Measurements from ENCODE around the gene RAD51D.
A peak's percentile ranks its signal among the peaks of the same experiment; 100 is the strongest.
"Not testable (repeated sequence)": the region's sequence is repeated elsewhere in the genome, so short reads cannot be mapped to it uniquely, and the experiment has no call there.

Gene RAD51D

DNA sequence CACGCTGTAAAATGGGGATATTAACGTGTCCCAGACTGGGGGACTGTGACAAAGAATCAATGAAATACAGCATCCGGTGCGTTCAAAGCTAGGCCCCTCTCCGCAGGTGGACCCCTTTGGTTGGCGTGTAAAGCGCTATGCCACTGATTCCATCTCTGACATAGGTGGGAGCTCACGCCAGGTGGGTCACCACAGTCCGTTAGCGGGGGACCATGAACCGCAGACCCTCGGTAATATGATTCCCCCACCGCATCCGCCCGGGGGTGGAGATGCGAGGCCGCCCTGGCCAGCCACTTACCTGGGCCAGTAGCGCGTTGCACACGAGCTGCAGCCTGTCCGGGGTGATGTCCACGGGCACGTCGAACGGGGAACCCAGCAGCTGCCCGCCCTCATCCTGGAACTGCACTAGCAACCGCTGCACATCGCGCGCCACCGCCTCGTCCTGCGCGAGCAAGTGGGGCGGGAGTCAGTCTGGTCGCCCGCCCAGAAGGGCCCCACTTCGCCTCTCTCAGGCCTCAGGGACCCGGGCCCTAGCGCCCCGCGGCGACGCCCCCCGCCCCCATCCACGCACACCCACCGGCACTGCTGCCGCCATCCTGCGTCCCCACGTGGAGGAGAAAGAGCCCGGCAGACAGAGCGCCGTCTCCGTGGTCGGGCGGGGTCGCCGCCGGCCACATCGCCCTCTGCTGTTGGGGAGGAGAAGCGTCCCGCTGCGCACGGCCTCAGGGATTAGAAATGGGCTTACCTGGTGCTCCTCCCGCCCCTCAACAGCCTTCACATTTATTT is 22.2 kb upstream of the RAD51D start, which contains the start of gene NLE1:
TSS of gene NLE1 (minus strand) at position 623 of the 786 bp plus-strand sequence. CDS start at position 595, 28 bp downstream.
- peak; percentile 54 for DNase-seq

DNA sequence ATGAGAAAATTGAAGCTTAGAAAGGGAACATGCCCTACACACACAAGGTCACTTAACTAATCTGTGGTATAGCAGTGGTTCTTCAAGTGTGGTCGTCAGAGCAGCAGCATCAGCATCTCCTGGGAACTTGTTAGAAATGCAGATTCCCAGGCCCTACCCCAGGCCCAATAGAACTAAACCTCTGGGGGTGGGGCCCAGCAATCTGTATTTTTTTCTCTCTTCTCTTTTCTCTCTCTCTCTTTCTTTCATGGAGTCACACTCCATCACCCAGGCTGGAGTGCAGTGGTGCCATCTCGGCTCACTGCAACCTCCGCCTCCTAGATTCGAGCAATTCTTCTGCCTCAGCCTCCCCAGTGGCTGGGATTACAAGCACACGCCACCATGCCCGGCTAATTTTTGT is 18.6 kb upstream of the RAD51D start:
- DNase-seq: no peak

- no peak for DNase-seq
These were observed 15.7 kb upstream of the RAD51D start for GRCh38 chr17:35135322-35135721.

DNA sequence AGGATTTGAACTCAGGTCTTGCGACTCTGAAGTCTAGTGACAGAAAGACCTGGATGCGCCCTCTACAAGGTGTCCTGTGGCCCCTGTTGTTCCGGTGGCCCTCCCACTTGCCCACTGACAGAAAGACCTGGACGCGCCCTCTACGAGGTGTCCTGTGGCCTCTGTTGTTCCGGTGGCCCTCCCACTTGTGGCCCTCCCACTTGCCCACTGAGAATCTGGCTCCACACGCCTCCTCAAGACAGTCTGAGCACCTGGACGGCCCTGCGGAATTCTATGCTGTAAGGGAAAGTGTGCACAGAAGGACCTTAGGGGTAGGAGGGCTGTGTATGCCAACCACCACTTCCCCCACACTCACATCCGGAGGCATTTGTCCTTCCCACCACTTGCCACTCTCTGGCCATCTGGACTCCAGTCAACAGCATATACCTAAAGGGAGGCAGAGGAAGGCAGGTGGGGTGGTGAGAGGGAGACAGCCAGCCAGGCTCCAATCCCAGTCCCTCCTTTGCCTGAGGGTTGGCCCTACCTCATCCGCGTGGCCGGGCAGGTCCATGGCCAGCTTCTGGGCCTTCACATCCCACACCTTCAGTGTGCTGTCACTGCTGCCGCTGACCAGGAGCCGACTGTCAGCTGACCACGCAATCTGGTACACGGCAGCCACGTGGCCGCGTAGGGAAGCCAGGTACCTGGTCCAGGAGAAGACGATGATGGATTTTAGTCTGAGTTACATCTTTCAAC is 13.3 kb upstream of the RAD51D start:
- no peak for DNase-seq

- no peak for DNase-seq
These were observed 12.4 kb upstream of the RAD51D start for GRCh38 chr17:35132099-35132498.

DNA sequence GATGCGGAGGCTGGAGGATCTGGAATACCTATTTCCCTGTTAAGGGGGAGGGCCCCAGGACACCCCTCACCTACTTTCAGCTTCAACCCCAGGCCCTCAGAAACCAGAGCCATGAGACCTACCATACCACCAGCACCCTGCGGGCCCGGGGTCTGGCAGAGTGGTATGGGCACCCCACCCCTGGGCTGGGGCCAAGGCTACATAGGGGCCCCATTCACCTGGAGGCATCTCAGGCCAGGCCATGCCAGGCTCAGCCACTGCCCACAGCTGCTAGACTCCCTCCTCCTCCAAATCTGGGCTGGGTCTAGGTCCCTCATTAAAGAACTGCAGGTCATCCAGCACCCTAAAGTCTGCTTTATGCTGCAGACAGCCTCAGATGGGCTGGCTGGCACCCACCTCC is 10.7 kb upstream of the RAD51D start:
- no peak for DNase-seq

- DNase-seq: no peak
These were observed 10.3 kb upstream of the RAD51D start for GRCh38 chr17:35129973-35130351.

DNA sequence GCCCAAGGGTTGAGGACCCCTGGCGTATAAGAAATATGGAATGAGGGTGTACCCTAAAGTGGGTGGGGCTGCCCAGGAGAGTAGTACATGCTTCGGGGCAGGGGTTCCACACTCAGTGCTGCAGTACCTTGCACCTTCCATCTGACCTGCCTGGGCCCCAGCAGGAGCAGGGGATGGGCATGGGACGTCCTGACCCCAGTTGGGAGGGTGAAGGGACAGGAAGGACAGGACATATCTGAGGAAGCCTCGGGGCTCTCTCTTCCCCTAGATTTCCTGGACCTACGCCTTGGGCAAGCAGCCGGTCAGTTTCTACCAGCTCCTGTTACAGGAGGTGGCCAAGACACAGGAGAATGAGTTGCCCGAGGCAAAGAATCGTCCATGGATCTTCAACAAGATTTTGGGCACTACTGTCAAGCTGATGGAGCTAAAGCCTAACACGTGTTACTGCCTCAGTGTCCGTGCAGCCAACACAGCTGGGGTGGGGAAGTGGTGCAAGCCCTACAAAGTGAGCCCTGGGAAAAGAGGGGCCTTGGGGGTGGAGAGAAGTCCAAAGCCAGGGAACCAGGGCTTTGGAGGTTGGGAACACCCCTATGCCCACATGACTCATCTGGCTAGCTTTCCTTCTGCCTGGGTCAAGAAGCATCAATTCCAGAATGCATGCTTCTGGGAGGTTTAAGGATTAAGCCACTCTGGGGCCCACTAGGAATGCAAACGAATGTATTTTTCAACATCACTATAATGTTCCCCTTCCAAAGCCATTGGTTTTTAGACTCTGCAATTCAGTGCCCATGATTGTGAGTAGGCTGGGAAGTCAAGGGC is 9.7 kb upstream of the RAD51D start:
- no peak for DNase-seq

DNA sequence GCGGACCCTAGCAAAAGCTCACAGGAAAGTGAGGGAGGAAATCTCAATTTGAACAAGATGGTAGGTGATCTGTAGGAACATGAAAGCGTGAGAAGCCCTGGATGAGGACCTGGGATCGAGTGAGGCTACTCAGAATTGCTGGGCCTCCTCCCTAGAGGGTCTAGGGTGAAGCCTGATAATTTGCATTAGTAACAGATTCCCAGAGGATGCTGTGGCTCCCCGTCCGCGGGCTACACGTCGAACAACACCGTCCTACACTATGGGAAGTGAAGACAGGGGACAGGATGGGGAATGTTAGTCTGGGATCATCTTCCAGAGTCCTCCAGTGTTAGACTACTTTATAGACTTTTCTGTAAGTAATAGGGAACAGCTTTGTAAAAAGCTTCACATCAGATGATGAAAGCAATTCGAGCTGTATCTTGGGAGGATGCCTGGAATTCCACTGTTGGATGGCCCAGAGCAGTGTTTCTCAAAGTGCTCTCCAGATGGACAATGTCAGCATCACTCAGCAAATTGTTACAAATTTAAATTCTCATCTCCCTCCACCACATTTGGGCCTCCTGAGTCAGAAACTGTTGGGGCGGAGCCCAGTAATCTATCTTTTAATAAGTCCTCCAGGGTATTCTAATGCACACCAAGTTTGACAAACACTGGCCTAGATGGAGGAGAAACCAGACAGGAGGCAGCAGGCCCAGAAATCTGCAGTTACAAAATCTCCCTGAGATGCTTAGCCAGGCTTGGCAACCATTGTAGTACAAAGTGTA is 8.3 kb upstream of the RAD51D start:
- DNase-seq: peak; percentile 24

DNA sequence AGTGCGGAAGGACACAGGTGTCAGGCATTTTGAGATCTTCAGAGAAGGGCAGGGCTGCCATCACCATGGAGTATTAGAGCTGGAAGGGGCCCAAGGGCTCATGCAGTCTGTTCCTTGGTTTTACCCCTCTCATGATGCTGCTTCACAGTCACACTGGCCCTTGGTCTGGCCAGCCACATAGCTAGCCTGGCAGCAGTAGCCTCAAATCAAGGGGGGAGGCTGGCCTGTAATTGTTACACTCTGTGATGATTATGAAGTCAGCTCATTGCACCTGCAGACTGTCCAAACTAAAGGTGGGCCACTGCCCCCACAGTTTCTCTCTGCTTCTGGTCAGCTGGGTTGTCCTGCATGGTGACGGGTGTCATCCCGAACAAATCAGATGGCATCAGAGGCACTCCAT is 1.7 kb upstream of the RAD51D start, which contains the start of gene FNDC8:
TSS of gene FNDC8 (plus strand) at position 301 of the 400 bp plus-strand sequence. CDS start at position 380, 79 bp downstream.
- DNase-seq: no peak

- no peak for DNase-seq
These were observed 1.7 kb downstream of the RAD51D start for GRCh38 chr17:35117984-35118383.

DNA sequence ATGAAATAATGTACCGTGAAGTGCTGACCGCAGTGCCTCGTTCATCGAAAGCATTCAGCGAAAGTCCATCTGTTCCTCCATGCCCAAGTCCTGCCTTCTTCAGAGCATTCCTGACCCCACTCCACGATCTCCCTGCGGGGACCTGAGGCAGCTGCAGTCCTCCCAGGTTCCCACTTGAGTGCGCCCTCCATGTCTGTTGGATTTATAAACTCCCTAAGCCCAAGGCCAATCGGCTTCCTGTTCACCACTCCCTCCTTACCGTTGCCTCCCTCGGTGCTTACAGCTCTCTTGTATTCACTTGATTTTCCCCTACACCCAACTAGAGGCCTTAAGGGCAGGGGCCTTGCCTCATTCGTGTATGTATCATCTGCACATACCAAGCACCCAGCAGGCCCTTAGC is 2.8 kb downstream of the RAD51D start:
- DNase-seq: no peak

DNA sequence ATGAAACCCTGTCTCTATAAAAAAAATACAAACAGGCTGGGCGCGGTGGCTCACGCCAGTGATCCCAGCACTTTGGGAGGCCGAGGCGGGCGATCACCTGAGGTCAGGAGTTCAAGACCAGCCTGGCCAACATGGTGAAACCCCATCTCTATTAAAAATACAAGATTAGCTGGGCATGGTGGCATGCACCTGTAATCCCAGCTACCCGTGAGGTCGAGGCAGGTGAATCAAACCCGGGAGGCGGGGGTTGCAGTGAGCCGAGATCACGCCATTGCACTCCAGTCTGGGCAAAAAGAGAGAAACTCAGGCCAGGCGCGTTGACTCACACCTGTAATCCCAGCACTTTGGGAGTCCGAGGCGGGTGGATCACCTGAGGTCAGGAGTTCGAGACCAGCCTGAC is 8.9 kb downstream of the RAD51D start:
- not testable (repeated sequence) for DNase-seq

DNA sequence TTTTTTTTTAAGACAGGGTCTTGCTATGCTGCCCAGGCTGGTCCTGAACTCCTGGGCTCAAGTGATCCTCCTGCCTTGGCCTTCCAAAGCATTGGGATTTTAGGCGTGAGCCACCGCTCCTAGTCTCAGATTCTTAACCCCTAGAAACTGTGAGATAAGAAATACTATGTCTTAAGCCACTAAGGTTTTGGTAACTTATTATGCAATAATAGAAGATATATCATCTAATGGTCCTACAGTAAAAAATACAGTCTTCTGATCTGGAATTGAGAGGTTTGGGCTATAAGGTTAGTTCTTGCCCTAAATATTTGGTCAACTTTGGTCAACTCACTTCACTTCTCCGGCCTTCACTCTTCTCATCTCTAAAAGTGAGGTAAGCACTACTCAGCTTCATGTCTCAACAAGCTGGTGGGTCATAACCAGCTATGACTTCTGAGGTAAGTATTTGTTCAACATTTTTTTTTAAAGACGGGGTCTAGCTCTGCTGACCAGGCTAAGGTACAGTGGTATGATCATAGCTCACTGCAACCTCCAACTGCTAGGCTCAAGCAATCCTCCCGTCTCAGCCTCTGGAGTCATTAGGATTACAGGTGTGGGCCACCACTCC is 14.7 kb downstream of the RAD51D start:
- DNase-seq: no peak

DNA sequence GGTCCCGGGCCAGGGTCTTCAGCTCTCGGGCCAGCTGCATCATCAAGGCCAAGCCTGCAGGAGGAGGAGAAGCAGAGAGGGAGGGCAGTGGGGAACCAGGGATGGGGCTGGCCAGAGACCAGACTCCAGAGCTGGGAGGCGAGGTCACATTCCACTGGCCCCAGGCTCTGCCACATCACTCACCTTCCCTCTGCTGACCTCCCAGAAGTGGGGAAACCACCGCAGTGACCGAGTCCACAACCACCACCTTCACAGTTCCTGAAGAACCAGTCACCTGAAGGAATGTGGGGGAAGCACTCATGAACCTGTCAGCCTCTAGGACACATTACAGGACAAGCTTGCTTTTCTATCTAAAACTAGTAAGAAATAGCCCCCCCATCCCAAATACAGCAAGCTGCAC is 16.4 kb downstream of the RAD51D start:
- no peak for DNase-seq

GRCh38 chr17:35101725-35102124 is 17.9 kb downstream of the RAD51D start:
- no peak for DNase-seq

GRCh38 chr17:35101036-35101435 is 18.6 kb downstream of the RAD51D start:
- no peak for DNase-seq

GRCh38 chr17:35099908-35100307 is 19.8 kb downstream of the RAD51D start:
- no peak for DNase-seq

DNA sequence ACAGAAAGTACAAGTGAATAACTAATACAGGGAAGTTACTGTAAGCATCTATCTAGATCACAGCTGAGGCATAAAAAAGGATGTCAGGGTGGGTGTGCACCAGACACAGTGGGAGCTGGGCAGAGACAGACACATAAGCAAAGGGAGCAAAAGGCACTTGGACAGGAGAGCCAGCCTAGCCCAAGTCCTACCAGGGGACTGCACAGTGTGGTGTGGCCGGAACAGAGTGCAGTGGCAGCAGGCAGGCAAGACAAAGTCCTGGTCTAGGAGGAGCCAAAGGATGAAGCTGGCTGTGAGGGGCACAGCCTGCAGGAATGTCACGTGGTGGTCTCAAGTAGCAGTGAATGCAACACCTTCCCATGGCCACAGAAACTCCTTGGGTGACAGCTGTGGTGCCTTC is 21.9 kb downstream of the RAD51D start:
- no peak for DNase-seq

DNA sequence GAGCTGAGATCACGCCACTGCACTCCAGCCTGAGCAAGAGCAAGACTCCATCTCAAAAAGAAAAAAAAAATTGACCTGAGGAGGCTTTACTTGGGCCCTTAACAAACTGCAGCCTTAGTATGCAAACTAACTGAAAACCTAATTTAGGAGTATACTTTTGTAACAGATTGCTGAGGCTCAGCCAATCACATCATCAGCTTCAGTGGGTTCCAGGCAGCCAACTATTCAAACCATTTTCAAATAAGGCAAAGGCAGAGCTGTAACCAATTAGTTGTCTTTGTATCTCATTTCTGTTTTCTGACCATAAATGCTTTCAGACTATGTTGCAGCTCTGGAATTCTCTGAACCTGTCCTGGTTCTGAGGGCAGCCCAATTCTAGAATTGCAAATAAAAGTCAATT is 23.9 kb downstream of the RAD51D start:
- no peak for DNase-seq

GRCh38 chr17:35094902-35095301 is 24.8 kb downstream of the RAD51D start:
- DNase-seq: no peak

DNA sequence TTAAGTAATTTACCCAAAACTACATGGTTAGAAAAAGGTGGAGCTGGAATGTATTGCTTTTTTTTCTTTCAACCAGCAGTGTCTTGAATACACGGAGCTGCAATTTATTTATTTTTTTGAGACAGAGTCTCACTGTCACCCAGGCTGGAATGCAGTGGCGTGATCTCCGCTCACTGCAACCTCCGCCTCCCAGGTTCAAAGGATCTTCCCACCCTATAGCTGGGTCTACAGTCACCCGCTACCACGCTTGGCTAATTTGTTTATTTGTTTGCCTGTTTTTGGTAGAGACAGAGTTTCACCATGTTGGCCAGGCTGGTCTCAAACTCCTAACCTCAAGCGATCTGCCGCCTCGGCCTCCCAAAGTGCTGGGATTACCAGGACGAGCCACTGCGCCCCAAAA is 29.0 kb downstream of the RAD51D start:
- not testable (repeated sequence) for DNase-seq
